ENCODE data around the gene OR3A2.

GRCh38 chr17:3271072-3271848 lies 114.8 kb downstream of the OR3A2 start:
- TF ChIP-seq CTCF (conservative IDR thresholded peaks at IDR 0.05) (no peak), ZFX (IDR thresholded peaks at IDR 0.05) (no peak)

Data from C4-2B (cell line).